Measurements from ENCODE around the gene SLC16A9. TPM values are rescaled to one million over a fixed set of nuclear protein-coding genes. Genes with fewer than 3 reads are reported as not detected.

The SLC16A9 gene
- polyA plus RNA-seq, 3 donors = 34.1 to 48.0 (median 46.6) TPM

- DNase-seq (ENCODE audit: low read depth in 3 of 3, low spot score in 2 of 3) = no peak
Measured at GRCh38 chr10:59607970-59608369, 101.7 kb downstream of the SLC16A9 start.

- DNase-seq (ENCODE audit: low read depth in 3 of 3, low spot score in 2 of 3) = no peak
Measured at GRCh38 chr10:59606551-59606961, 103.1 kb downstream of the SLC16A9 start.

DNA sequence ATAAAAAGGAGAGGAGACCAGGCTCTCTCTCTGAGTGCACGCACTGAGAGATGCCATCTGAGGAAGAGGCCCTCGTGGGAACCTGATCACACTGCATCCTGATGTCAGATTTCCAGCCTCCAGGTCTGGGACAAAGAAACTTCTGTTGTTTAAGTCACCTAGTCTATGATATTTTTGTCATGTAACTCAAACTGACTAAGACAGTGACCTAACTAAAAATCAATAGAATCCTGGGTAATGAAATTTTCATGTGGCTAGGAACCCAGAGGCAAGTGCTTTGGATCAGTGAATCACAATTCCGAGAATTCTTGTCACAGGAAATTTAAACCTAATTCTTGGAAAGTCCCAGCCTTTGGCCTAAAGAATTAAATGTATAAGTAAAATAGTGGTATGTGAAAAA is 107.7 kb downstream of the SLC16A9 start:
- DNase-seq (ENCODE audit: low read depth in 3 of 3, low spot score in 2 of 3) = no peak

Other genes with a start within 250 kb of the SLC16A9 start
- under 1 TPM in 2 of 3 donors, not detected in 1; 0.93 to 0.94 TPM for gene MRLN, start 43.6 kb upstream of the SLC16A9 start, polyA plus RNA-seq (ENCODE audit: insufficient read length in 3 of 3)
- gene CCDC6, start 196.7 kb upstream of the SLC16A9 start, polyA plus RNA-seq (ENCODE audit: insufficient read length in 3 of 3) = 10 to 100 TPM; 43.5 to 44.4 (median 43.8) TPM

Data from right renal cortex interstitium (tissue), 3 donors.